WTC11 (cell line): ENCODE data around the gene TLR3.

Experiments used
- ELF4 ChIP-seq: sonication (generic); formaldehyde crosslinking; IDR thresholded peaks from 2 replicates; pipeline ENCODE4 v1.8.1; 2022; ENCODE audit warnings: low read depth, mild to moderate bottlenecking, moderate library complexity, missing genetic modification reagents
- GTF2I ChIP-seq: fragments of 250-450 bp; sonication (Bioruptor Pico); conservative IDR thresholded peaks from 2 replicates; pipeline ENCODE4 v1.4.0; 2021; ENCODE audit warnings: mild to moderate bottlenecking
- MYBL2 ChIP-seq: sonication (generic); formaldehyde crosslinking; IDR thresholded peaks from 2 replicates; pipeline ENCODE4 v1.8.1; 2023; ENCODE audit warnings: mild to moderate bottlenecking, moderate library complexity, missing genetic modification reagents
- NR3C1 ChIP-seq: sonication (generic); formaldehyde crosslinking; conservative IDR thresholded peaks from 2 replicates; pipeline ENCODE4 v1.8.1; 2023; ENCODE audit warnings: low read depth, mild to moderate bottlenecking, missing genetic modification reagents
- TF ChIP-seq, protein P1 (sequence below): sonication (generic); formaldehyde crosslinking; IDR thresholded peaks from 2 replicates; pipeline ENCODE4 v1.8.0; 2022; ENCODE audit warnings: mild to moderate bottlenecking, missing genetic modification reagents
- TF ChIP-seq, protein P2 (sequence below): fragments of 200-600 bp; IDR thresholded peaks from 2 replicates; pipeline ENCODE4 v1.8.0; 2022; ENCODE audit warnings: antibody characterized with exemption
- TF ChIP-seq, protein P3 (sequence below): sonication (generic); formaldehyde crosslinking; IDR thresholded peaks from 2 replicates; pipeline ENCODE4 v1.8.1; 2023; ENCODE audit warnings: mild to moderate bottlenecking, missing genetic modification reagents
- TF ChIP-seq, protein P4 (sequence below): sonication (generic); formaldehyde crosslinking; IDR thresholded peaks from 2 replicates; pipeline ENCODE4 v1.8.1; 2022; ENCODE audit warnings: missing genetic modification reagents, borderline replicate concordance
- TF ChIP-seq, protein P5 (sequence below): sonication (generic); formaldehyde crosslinking; conservative IDR thresholded peaks from 2 replicates; pipeline ENCODE4 v1.8.1; 2022; ENCODE audit warnings: mild to moderate bottlenecking, missing genetic modification reagents

DNA sequence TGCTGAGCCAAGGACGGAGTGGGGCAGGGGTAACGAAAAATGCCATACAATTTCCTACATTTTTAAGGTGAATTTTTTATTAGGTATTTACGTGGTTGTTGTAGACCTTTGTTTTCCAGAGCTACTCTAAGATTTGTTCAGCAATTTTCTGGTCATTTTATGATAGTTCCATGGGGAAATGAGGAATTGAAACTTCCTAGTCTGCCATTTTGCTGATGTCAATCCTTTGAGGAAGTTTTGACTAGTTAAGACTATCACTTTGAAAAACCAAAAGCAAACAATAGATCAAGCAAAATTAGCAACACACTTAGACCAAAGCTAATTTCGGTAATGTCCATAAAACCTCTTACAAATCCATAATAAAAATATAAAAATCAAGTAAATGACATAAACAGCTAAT lies 7.0 kb upstream of the TLR3 start:
- TF ChIP-seq, protein P1, sequence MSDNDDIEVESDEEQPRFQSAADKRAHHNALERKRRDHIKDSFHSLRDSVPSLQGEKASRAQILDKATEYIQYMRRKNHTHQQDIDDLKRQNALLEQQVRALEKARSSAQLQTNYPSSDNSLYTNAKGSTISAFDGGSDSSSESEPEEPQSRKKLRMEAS (CRISPR knock-in tag): no peak
- TF ChIP-seq, protein P2, sequence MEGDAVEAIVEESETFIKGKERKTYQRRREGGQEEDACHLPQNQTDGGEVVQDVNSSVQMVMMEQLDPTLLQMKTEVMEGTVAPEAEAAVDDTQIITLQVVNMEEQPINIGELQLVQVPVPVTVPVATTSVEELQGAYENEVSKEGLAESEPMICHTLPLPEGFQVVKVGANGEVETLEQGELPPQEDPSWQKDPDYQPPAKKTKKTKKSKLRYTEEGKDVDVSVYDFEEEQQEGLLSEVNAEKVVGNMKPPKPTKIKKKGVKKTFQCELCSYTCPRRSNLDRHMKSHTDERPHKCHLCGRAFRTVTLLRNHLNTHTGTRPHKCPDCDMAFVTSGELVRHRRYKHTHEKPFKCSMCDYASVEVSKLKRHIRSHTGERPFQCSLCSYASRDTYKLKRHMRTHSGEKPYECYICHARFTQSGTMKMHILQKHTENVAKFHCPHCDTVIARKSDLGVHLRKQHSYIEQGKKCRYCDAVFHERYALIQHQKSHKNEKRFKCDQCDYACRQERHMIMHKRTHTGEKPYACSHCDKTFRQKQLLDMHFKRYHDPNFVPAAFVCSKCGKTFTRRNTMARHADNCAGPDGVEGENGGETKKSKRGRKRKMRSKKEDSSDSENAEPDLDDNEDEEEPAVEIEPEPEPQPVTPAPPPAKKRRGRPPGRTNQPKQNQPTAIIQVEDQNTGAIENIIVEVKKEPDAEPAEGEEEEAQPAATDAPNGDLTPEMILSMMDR: no peak
- TF ChIP-seq GTF2I (CRISPR knock-in tag) (no peak), MYBL2 (CRISPR knock-in tag) (no peak), NR3C1 (no peak), ELF4 (CRISPR knock-in tag) (no peak)
- TF ChIP-seq, protein P3, sequence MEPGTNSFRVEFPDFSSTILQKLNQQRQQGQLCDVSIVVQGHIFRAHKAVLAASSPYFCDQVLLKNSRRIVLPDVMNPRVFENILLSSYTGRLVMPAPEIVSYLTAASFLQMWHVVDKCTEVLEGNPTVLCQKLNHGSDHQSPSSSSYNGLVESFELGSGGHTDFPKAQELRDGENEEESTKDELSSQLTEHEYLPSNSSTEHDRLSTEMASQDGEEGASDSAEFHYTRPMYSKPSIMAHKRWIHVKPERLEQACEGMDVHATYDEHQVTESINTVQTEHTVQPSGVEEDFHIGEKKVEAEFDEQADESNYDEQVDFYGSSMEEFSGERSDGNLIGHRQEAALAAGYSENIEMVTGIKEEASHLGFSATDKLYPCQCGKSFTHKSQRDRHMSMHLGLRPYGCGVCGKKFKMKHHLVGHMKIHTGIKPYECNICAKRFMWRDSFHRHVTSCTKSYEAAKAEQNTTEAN: no peak
- TF ChIP-seq, protein P4, sequence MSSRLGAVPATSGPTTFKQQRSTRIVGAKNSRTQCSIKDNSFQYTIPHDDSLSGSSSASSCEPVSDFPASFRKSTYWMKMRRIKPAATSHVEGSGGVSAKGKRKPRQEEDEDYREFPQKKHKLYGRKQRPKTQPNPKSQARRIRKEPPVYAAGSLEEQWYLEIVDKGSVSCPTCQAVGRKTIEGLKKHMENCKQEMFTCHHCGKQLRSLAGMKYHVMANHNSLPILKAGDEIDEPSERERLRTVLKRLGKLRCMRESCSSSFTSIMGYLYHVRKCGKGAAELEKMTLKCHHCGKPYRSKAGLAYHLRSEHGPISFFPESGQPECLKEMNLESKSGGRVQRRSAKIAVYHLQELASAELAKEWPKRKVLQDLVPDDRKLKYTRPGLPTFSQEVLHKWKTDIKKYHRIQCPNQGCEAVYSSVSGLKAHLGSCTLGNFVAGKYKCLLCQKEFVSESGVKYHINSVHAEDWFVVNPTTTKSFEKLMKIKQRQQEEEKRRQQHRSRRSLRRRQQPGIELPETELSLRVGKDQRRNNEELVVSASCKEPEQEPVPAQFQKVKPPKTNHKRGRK: no peak
- TF ChIP-seq, protein P5, sequence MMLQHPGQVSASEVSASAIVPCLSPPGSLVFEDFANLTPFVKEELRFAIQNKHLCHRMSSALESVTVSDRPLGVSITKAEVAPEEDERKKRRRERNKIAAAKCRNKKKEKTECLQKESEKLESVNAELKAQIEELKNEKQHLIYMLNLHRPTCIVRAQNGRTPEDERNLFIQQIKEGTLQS (CRISPR knock-in tag): no peak
